ENCODE measurements around the gene DISP3.

Gene DISP3

GRCh38 chr1:11538886-11539285, 59.9 kb downstream of the DISP3 start:
- Mint-ChIP-seq H3K9me3 (no peaks in the 10 kb centered on the region), H3K36me3 (ENCODE audit: low read depth) (no peaks in the 10 kb centered on the region), H3K4me1 (ENCODE audit: low read depth) (no peaks in the 10 kb centered on the region), H3K27ac (no peak overlapping the region), H3K4me3 (no peak overlapping the region), H3K27me3 (no peaks in the 10 kb centered on the region)
- intact Hi-C loops (cut with micrococcal nuclease): no loop called here

- intact Hi-C loops (cut with micrococcal nuclease): no loop called here
- Mint-ChIP-seq H3K27me3 (no peaks in the 10 kb centered on the region), H3K9me3 (no peaks in the 10 kb centered on the region), H3K4me3 (no peak overlapping the region), H3K4me1 (ENCODE audit: low read depth) (no peaks in the 10 kb centered on the region), H3K36me3 (ENCODE audit: low read depth) (no peaks in the 10 kb centered on the region), H3K27ac (no peak overlapping the region)
Measured at GRCh38 chr1:11539850-11540772, 61.2 kb downstream of the DISP3 start.

GRCh38 chr1:11540773-11541160, 61.8 kb downstream of the DISP3 start:
- no peaks in the 10 kb centered on the region for H3K9me3 Mint-ChIP-seq

GRCh38 chr1:11541236-11541635, 62.3 kb downstream of the DISP3 start:
- intact Hi-C loops (cut with micrococcal nuclease): no loop called here
- H3K4me3 Mint-ChIP-seq: no peak overlapping the region
- H3K36me3 Mint-ChIP-seq (ENCODE audit: low read depth): no peaks in the 10 kb centered on the region

More at GRCh38 chr1:11540773-11541160, 61.8 kb downstream of the DISP3 start:
- Mint-ChIP-seq H3K27me3 (no peaks in the 10 kb centered on the region), H3K4me3 (no peak overlapping the region), H3K36me3 (ENCODE audit: low read depth) (no peaks in the 10 kb centered on the region), H3K4me1 (ENCODE audit: low read depth) (no peaks in the 10 kb centered on the region), H3K27ac (no peak overlapping the region)
- intact Hi-C loops (cut with micrococcal nuclease): no loop called here

GRCh38 chr1:11541956-11542355, 63.0 kb downstream of the DISP3 start:
- Mint-ChIP-seq H3K36me3 (ENCODE audit: low read depth) (no peaks in the 10 kb centered on the region), H3K4me1 (ENCODE audit: low read depth) (no peaks in the 10 kb centered on the region), H3K4me3 (no peak overlapping the region), H3K27ac (no peak overlapping the region), H3K27me3 (no peaks in the 10 kb centered on the region), H3K9me3 (no peaks in the 10 kb centered on the region)
- intact Hi-C loops (cut with micrococcal nuclease): no loop called here

More at GRCh38 chr1:11541236-11541635, 62.3 kb downstream of the DISP3 start:
- Mint-ChIP-seq H3K9me3 (no peaks in the 10 kb centered on the region), H3K27ac (no peak overlapping the region), H3K27me3 (no peaks in the 10 kb centered on the region), H3K4me1 (ENCODE audit: low read depth) (no peaks in the 10 kb centered on the region)

- H3K9me3 Mint-ChIP-seq: no peaks in the 10 kb centered on the region
- intact Hi-C loops (cut with micrococcal nuclease): no loop called here
- H3K4me3 Mint-ChIP-seq: no peak overlapping the region
- no peaks in the 10 kb centered on the region for H3K4me1 Mint-ChIP-seq (ENCODE audit: low read depth)
- no peaks in the 10 kb centered on the region for H3K36me3 Mint-ChIP-seq (ENCODE audit: low read depth)
- H3K27ac Mint-ChIP-seq: no peak overlapping the region
- peaks cover 2% of the 10 kb centered on the region for H3K27me3 Mint-ChIP-seq
Measured at GRCh38 chr1:11543392-11543791, 64.4 kb downstream of the DISP3 start.

GRCh38 chr1:11543796-11544195, 64.8 kb downstream of the DISP3 start:
- Mint-ChIP-seq H3K36me3 (ENCODE audit: low read depth) (no peaks in the 10 kb centered on the region), H3K4me3 (no peak overlapping the region), H3K4me1 (ENCODE audit: low read depth) (no peaks in the 10 kb centered on the region), H3K27ac (no peak overlapping the region), H3K27me3 (peaks cover 3% of the 10 kb centered on the region), H3K9me3 (no peaks in the 10 kb centered on the region)
- intact Hi-C loops (cut with micrococcal nuclease): no loop called here

- intact Hi-C loops (cut with micrococcal nuclease): no loop called here
- no peaks in the 10 kb centered on the region for H3K9me3 Mint-ChIP-seq
- H3K4me3 Mint-ChIP-seq: no peak overlapping the region
- peaks cover 5% of the 10 kb centered on the region for H3K27me3 Mint-ChIP-seq
- no peak overlapping the region for H3K27ac Mint-ChIP-seq
- H3K4me1 Mint-ChIP-seq (ENCODE audit: low read depth): no peaks in the 10 kb centered on the region
- no peaks in the 10 kb centered on the region for H3K36me3 Mint-ChIP-seq (ENCODE audit: low read depth)
Measured at GRCh38 chr1:11546456-11546855, 67.5 kb downstream of the DISP3 start.

- H3K27me3 Mint-ChIP-seq: peaks cover 13% of the 10 kb centered on the region
- intact Hi-C loops (cut with micrococcal nuclease): no loop called here
- no peaks in the 10 kb centered on the region for H3K4me1 Mint-ChIP-seq (ENCODE audit: low read depth)
- H3K9me3 Mint-ChIP-seq: no peaks in the 10 kb centered on the region
- no peak overlapping the region for H3K4me3 Mint-ChIP-seq
- H3K36me3 Mint-ChIP-seq (ENCODE audit: low read depth): no peaks in the 10 kb centered on the region
- H3K27ac Mint-ChIP-seq: no peak overlapping the region
Measured at GRCh38 chr1:11550664-11551283, 71.8 kb downstream of the DISP3 start.

- Mint-ChIP-seq H3K27me3 (peaks cover 20% of the 10 kb centered on the region), H3K4me1 (ENCODE audit: low read depth) (peaks cover 8% of the 10 kb centered on the region), H3K27ac (no peak overlapping the region), H3K9me3 (no peaks in the 10 kb centered on the region), H3K4me3 (no peak overlapping the region), H3K36me3 (ENCODE audit: low read depth) (no peaks in the 10 kb centered on the region)
- intact Hi-C loops (cut with micrococcal nuclease): no loop called here
Measured at GRCh38 chr1:11558276-11558675, 79.3 kb downstream of the DISP3 start.

- no peak overlapping the region for H3K4me3 Mint-ChIP-seq
- H3K9me3 Mint-ChIP-seq: no peaks in the 10 kb centered on the region
- peaks cover 22% of the 10 kb centered on the region for H3K27me3 Mint-ChIP-seq
- intact Hi-C loops (cut with micrococcal nuclease): no loop called here
- H3K36me3 Mint-ChIP-seq (ENCODE audit: low read depth): no peaks in the 10 kb centered on the region
- H3K4me1 Mint-ChIP-seq (ENCODE audit: low read depth): peaks cover 8% of the 10 kb centered on the region
- no peak overlapping the region for H3K27ac Mint-ChIP-seq
Measured at GRCh38 chr1:11558871-11559590, 80.1 kb downstream of the DISP3 start.

GRCh38 chr1:11559591-11559970, 80.6 kb downstream of the DISP3 start:
- intact Hi-C loops (cut with micrococcal nuclease): no loop called here
- Mint-ChIP-seq H3K36me3 (ENCODE audit: low read depth) (no peaks in the 10 kb centered on the region), H3K4me1 (ENCODE audit: low read depth) (peaks cover 8% of the 10 kb centered on the region), H3K9me3 (no peaks in the 10 kb centered on the region), H3K4me3 (no peak overlapping the region), H3K27me3 (peaks cover 24% of the 10 kb centered on the region), H3K27ac (no peak overlapping the region)

GRCh38 chr1:11560061-11560460, 81.1 kb downstream of the DISP3 start:
- Mint-ChIP-seq H3K9me3 (no peaks in the 10 kb centered on the region), H3K27ac (no peak overlapping the region)
- intact Hi-C loops (cut with micrococcal nuclease): no loop called here

GRCh38 chr1:11561740-11562139, 82.8 kb downstream of the DISP3 start:
- no peak overlapping the region for H3K27ac Mint-ChIP-seq
- H3K4me3 Mint-ChIP-seq: no peak overlapping the region
- peaks cover 21% of the 10 kb centered on the region for H3K27me3 Mint-ChIP-seq
- H3K9me3 Mint-ChIP-seq: no peaks in the 10 kb centered on the region
- no peaks in the 10 kb centered on the region for H3K36me3 Mint-ChIP-seq (ENCODE audit: low read depth)
- intact Hi-C loops (cut with micrococcal nuclease): no loop called here
- peaks cover 8% of the 10 kb centered on the region for H3K4me1 Mint-ChIP-seq (ENCODE audit: low read depth)

More at GRCh38 chr1:11560061-11560460, 81.1 kb downstream of the DISP3 start:
- H3K36me3 Mint-ChIP-seq (ENCODE audit: low read depth): no peaks in the 10 kb centered on the region
- H3K4me1 Mint-ChIP-seq (ENCODE audit: low read depth): peaks cover 8% of the 10 kb centered on the region
- peaks cover 24% of the 10 kb centered on the region for H3K27me3 Mint-ChIP-seq
- no peak overlapping the region for H3K4me3 Mint-ChIP-seq
